Ascending aorta (tissue), 2 donors: Measurements from ENCODE around the gene DLL3. TPM values are rescaled to one million over a fixed set of nuclear protein-coding genes. Genes with fewer than 3 reads are reported as not detected.
A peak's percentile ranks its signal among the peaks of the same experiment; 100 is the strongest.
"Not testable (repeated sequence)": the region's sequence is repeated elsewhere in the genome, so short reads cannot be mapped to it uniquely, and the experiment has no call there.

Source experiments
- DNase-seq, 2 donors: peaks; one replicate each; pipeline ENCODE4 v3.0.0-alpha.2; 2019; ENCODE audit warnings: low spot score in 2 of 2
- H3K27ac ChIP-seq, 2 donors: fragments of 200-600 bp; sonication (generic); one replicate each; pipeline ENCODE4 v1.5.1; 2016 to 2017; ENCODE audit warnings: mild to moderate bottlenecking in 1 of 2
- H3K27me3 ChIP-seq: fragments of 200-600 bp; sonication (generic); one replicate; pipeline ENCODE4 v1.5.1; 2017
- H3K36me3 ChIP-seq, 2 donors: fragments of 200-600 bp; sonication (generic); one replicate each; pipeline ENCODE4 v1.5.1; 2016
- H3K4me1 ChIP-seq, 2 donors: fragments of 200-600 bp; sonication (generic); one replicate each; pipeline ENCODE4 v1.5.1; 2016 to 2017; ENCODE audit warnings: mild to moderate bottlenecking in 1 of 2
- H3K4me3 ChIP-seq, 2 donors: fragments of 200-600 bp; sonication (generic); one replicate each; pipeline ENCODE4 v1.5.1; 2016 to 2017; ENCODE audit warnings: mild to moderate bottlenecking in 1 of 2
- H3K9me3 ChIP-seq, 2 donors: fragments of 200-600 bp; sonication (generic); one replicate each; pipeline ENCODE4 v1.5.1; 2016
- CTCF ChIP-seq, 3 experiments: fragments of 200-600 bp in 2 of 3; fragments of 450-650 bp in 1 of 3; sonication (generic) in 2 of 3; IDR thresholded peaks; one replicate each; pipeline ENCODE4 v1.5.1; 2016 to 2019; ENCODE audit warnings: antibody characterized with exemption in 3 of 3, mild to moderate bottlenecking in 1 of 3, moderate library complexity in 1 of 3
- intact Hi-C: fragments of 100-400 bp; cut with DNase I; formaldehyde crosslinking; loops from one replicate; pipeline ENCODE4 v1.15.1; 2023
- total RNA-seq: library from RNA; depleted of rRNA; stranded (reverse); fragments of >200 nt; gene quantifications from one replicate; pipeline ENCODE4 v1.1.0, GENCODE V29; 2016

DLL3 gene
- total RNA-seq, 1 donor from 2014 or later: not detected

- DNase-seq: no peak
- no peaks in the 10 kb centered on the region for H3K9me3 ChIP-seq
- intact Hi-C loops: no loop called here
- no peaks in the 10 kb centered on the region for H3K27me3 ChIP-seq
- H3K27ac ChIP-seq: no peak overlapping the region
- H3K4me1 ChIP-seq: no peaks in the 10 kb centered on the region
- peaks cover 80 to 88% of the 10 kb centered on the region in 2 donors for H3K36me3 ChIP-seq
- TF ChIP-seq CTCF (IDR thresholded peaks at IDR 0.05): no peak
- no peak overlapping the region for H3K4me3 ChIP-seq
These were observed 25.9 kb upstream of the DLL3 start for GRCh38 chr19:39472746-39473442.

DNA sequence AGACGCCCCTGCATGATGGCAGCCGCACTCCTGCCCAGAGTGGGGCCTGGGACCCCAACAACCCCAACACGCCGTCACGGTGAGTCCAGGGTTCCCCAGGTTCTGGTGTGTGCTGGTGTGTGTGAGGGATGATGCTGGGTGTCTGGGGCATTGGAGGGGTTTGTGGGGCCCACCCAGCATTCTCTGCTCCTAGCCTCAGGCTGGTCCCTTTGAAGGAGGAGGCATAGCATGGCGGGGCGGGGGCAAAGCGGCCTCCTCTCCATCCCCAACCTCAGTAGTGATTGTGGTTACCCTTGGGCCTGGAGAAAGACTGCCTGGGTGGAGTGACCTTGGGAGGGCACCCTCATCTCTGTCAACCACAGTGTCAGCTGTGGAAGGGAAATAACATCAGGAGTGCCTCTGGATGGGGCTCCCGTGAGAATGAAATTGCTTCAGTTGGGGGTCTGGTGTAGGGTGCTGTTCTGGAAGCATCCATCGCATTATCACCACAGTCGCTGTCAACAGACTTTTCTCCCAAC, 25.2 kb upstream of the DLL3 start:
- no peaks in the 10 kb centered on the region for H3K4me1 ChIP-seq
- no peak for DNase-seq
- H3K36me3 ChIP-seq: peaks cover 74 to 82% of the 10 kb centered on the region in 2 donors
- no peak overlapping the region for H3K4me3 ChIP-seq
- intact Hi-C loops: no loop called here
- H3K27ac ChIP-seq: no peak overlapping the region
- H3K27me3 ChIP-seq: no peaks in the 10 kb centered on the region
- no peak for TF ChIP-seq CTCF (IDR thresholded peaks at IDR 0.05)
- no peaks in the 10 kb centered on the region for H3K9me3 ChIP-seq

DNA sequence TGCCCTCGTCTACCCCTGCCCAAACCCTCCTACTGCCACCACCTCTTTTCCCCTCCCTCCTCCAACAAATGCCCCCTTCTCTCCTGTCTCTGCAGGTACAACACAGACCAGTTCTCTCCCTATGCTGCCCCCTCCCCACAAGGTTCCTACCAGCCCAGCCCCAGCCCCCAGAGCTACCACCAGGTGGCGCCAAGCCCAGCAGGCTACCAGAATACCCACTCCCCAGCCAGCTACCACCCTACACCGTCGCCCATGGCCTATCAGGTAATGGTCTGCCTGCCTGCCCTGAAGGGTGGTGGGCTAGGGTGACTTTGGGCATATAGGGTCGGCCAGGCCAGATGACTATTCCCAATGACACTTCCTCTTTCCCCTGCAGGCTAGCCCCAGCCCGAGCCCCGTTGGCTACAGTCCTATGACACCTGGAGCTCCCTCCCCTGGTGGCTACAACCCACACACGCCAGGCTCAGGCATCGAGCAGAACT, 24.6 kb upstream of the DLL3 start:
- Histone ChIP-seq H3K9me3 (no peaks in the 10 kb centered on the region), H3K4me3 (no peak overlapping the region), H3K4me1 (no peaks in the 10 kb centered on the region), H3K27me3 (no peaks in the 10 kb centered on the region), H3K27ac (no peak overlapping the region), H3K36me3 (peaks cover 68 to 75% of the 10 kb centered on the region in 2 donors)
- intact Hi-C loops: loop anchor here (1.0 kb wide), 1 partner anchor 58 kb away; the partner anchor contains the start of gene EID2B
- DNase-seq: peak in 1 of 2 donors; percentile 73
- TF ChIP-seq CTCF (IDR thresholded peaks at IDR 0.05): peak; percentile 29 to 86 (median 79)

GRCh38 chr19:39475748-39476147, 23.0 kb upstream of the DLL3 start:
- Histone ChIP-seq H3K36me3 (peaks cover 53 to 60% of the 10 kb centered on the region in 2 donors), H3K4me1 (peaks cover 0 to 2% of the 10 kb centered on the region in 2 donors), H3K4me3 (no peak overlapping the region), H3K9me3 (no peaks in the 10 kb centered on the region), H3K27ac (no peak overlapping the region), H3K27me3 (no peaks in the 10 kb centered on the region)
- intact Hi-C loops: no loop called here
- DNase-seq: no peak
- TF ChIP-seq CTCF (IDR thresholded peaks at IDR 0.05): no peak

- intact Hi-C loops, H3K27me3 ChIP-seq, H3K27ac ChIP-seq: not testable (repeated sequence)
These were observed 19.4 kb upstream of the DLL3 start for GRCh38 chr19:39479319-39479801.

DNA sequence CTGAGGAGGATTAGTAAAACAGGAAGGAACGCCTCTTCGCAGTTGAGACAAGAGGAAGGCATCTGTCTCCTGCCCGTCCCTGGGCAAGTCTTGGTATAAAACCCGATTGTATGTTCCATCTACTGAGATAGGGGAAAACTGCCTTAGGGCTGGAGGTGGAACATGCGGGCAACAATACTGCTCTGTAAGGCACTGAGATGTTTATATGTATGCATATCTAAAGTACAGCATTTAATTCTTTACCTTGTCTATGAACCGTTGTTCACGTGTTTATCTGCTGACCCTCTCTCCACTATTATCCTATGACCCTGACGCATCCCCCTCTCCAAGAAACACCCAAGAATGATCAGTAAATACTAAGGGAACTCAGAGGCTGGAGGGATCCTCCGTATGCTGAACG, 18.8 kb upstream of the DLL3 start:
- Histone ChIP-seq H3K27ac (peak overlapping the region; percentile 38 to 82), H3K27me3 (no peaks in the 10 kb centered on the region), H3K4me3 (peak overlapping the region; percentile 68 to 83), H3K36me3 (peaks cover 16 to 30% of the 10 kb centered on the region in 2 donors), H3K4me1 (peaks cover 4 to 12% of the 10 kb centered on the region in 2 donors), H3K9me3 (no peaks in the 10 kb centered on the region)
- no peak for TF ChIP-seq CTCF (IDR thresholded peaks at IDR 0.05)
- intact Hi-C loops: loop anchor here (1.0 to 2.0 kb wide), 4 partner anchors 35 to 89 kb away; partner anchors contain the start of genes EID2B, MED29, PAF1 and SUPT5H
- no peak for DNase-seq

More at GRCh38 chr19:39479319-39479801, 19.4 kb upstream of the DLL3 start:
- Histone ChIP-seq H3K4me1 (peaks cover 4 to 12% of the 10 kb centered on the region in 2 donors), H3K36me3 (peaks cover 17 to 34% of the 10 kb centered on the region in 2 donors)
- H3K4me3 ChIP-seq, DNase-seq, H3K9me3 ChIP-seq: not testable (repeated sequence)
